CD4-positive, alpha-beta memory T cell (primary cell): ENCODE results near the gene TRPM5. TPM values are rescaled to one million over a fixed set of nuclear protein-coding genes. Genes with fewer than 3 reads are reported as not detected.

ENCODE experiments used
- CTCF ChIA-PET: fragments of 350-600 bp; sonication (Branson Sonifier 250); formaldehyde crosslinking; loops from one replicate; lab custom pipeline; 2021; ENCODE audit warnings: inconsistent platforms; ENCODE audit not compliant: partially characterized antibody; lab: Charles Lee
- POLR2A ChIA-PET: fragments of 350-600 bp; sonication (Branson Sonifier 250); formaldehyde crosslinking; loops from one replicate; lab custom pipeline; 2021; ENCODE audit not compliant: partially characterized antibody; lab: Charles Lee
- DNase-seq, 5 donors: peaks; one replicate each; pipeline versions ENCODE4 v3.0.0 to v3.0.0-alpha.2; 2020 to 2022; ENCODE audit warnings: mixed read lengths in 1 of 5
- H3K27ac ChIP-seq: one replicate; pipeline ENCODE4 v1.7.0; 2013; ENCODE audit warnings: low read depth, low read length
- H3K27me3 ChIP-seq: 2 replicates; pipeline ENCODE4 v1.7.0; 2013; ENCODE audit warnings: mild to moderate bottlenecking, low read length, moderate library complexity; ENCODE audit not compliant: insufficient read depth
- H3K36me3 ChIP-seq: 2 replicates; pipeline ENCODE4 v1.7.0; 2013; ENCODE audit warnings: mild to moderate bottlenecking, low read length, moderate library complexity; ENCODE audit not compliant: insufficient read depth
- H3K4me1 ChIP-seq: 2 replicates; pipeline ENCODE4 v1.7.0; 2013; ENCODE audit warnings: mild to moderate bottlenecking, low read length, moderate library complexity; ENCODE audit not compliant: insufficient read depth
- H3K4me3 ChIP-seq, 2 donors: one replicate each; pipeline ENCODE4 v1.7.0; 2013; ENCODE audit warnings: low read length in 2 of 2, mild to moderate bottlenecking in 1 of 2
- H3K9me3 ChIP-seq, 2 donors: one replicate each; pipeline ENCODE4 v1.7.0; 2013; ENCODE audit warnings: low read length in 2 of 2, control low read depth in 1 of 2; ENCODE audit not compliant: control insufficient read depth in 1 of 2
- H3K27ac Mint-ChIP-seq, 7 donors: one replicate each; pipeline ENCODE4 v1.8.0; 2020 to 2021; ENCODE audit warnings: mixed read lengths in 7 of 7, mild to moderate bottlenecking in 6 of 7, inconsistent platforms in 3 of 7, moderate library complexity in 3 of 7
- H3K27me3 Mint-ChIP-seq, 2 donors: one replicate each; pipeline ENCODE4 v1.8.0; 2020 to 2021; ENCODE audit warnings: mixed read lengths in 2 of 2
- H3K36me3 Mint-ChIP-seq, 2 donors: one replicate each; pipeline ENCODE4 v1.8.0; 2020 to 2021; ENCODE audit warnings: mixed read lengths in 2 of 2, inconsistent platforms in 1 of 2, mild to moderate bottlenecking in 1 of 2
- H3K4me1 Mint-ChIP-seq, 4 donors: one replicate each; pipeline ENCODE4 v1.8.0; 2020 to 2021; ENCODE audit warnings: mixed read lengths in 4 of 4, mild to moderate bottlenecking in 1 of 4
- H3K4me3 Mint-ChIP-seq, 8 donors: one replicate each; pipeline ENCODE4 v1.8.0; 2020 to 2021; ENCODE audit warnings: mixed read lengths in 8 of 8, mild to moderate bottlenecking in 7 of 8, moderate library complexity in 6 of 8, inconsistent platforms in 3 of 8
- H3K9me3 Mint-ChIP-seq, 8 donors: one replicate each; pipeline ENCODE4 v1.8.0; 2020 to 2021; ENCODE audit warnings: mixed read lengths in 8 of 8, mild to moderate bottlenecking in 5 of 8, inconsistent platforms in 3 of 8, moderate library complexity in 1 of 8
- intact Hi-C: fragments of 100-400 bp; cut with micrococcal nuclease; formaldehyde crosslinking; loops from one replicate; pipeline ENCODE4 v1.15.1; 2023
- polyA plus RNA-seq, 2 donors: library from polyadenylated mRNA; unstranded; fragments of 300-500 nt; fragmentation: Illumina TruSeq; gene quantifications; one replicate each; pipeline ENCODE4 v1.2.3, GENCODE V29; 2021
- total RNA-seq, 2 experiments: library from RNA; stranded (reverse); gene quantifications; one replicate each; pipeline ENCODE4 v1.2.3, GENCODE V29; 2021

Gene TRPM5
- total and polyA plus RNA-seq, 4 experiments from 2014 or later: 0.19 to 0.23 TPM; not detected in 2

DNA sequence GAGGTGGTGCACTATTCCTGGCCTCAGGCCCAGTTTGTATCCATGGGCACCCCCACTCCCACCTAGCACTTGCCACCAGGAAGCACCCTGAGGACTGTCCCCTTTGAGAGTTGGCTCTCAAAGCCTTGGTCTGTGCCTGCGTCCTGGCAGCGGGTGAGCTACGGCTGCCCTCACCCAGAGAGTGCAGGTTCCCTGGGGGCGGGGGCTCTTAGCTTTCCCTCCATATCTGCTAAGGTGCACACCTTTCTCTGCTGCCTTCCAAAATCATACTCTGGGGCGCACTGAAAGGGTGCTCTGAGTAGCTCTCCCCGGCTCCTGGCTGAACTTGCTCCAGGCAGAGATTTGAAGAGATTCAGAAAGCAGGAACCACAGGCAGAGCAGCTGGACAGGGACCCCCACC, 7.6 kb upstream of the TRPM5 start:
- H3K27me3 Mint-ChIP-seq: no peaks in the 10 kb centered on the region
- H3K4me1 Mint-ChIP-seq: peaks cover 8 to 19% (median 10%) of the 10 kb centered on the region in 4 donors
- intact Hi-C loops: no loop called here
- DNase-seq: no peak
- H3K9me3 Mint-ChIP-seq: no peaks in the 10 kb centered on the region
- H3K36me3 Mint-ChIP-seq: peaks cover 0 to 5% of the 10 kb centered on the region in 2 donors
- peak overlapping the region in 1 of 7 donors; percentile 7 for H3K27ac Mint-ChIP-seq
- H3K4me3 Mint-ChIP-seq: no peak overlapping the region
- ChIA-PET CTCF (no interaction called here), POLR2A (no interaction called here)
- no peaks in the 10 kb centered on the region for H3K36me3 ChIP-seq
- H3K4me1 ChIP-seq: peaks cover 19% of the 10 kb centered on the region
- no peaks in the 10 kb centered on the region for H3K9me3 ChIP-seq
- H3K27ac ChIP-seq: no peak overlapping the region
- no peaks in the 10 kb centered on the region for H3K27me3 ChIP-seq
- H3K4me3 ChIP-seq: no peak overlapping the region

GRCh38 chr11:2451336-2451735, 7.0 kb upstream of the TRPM5 start:
- intact Hi-C loops: no loop called here
- Mint-ChIP-seq H3K9me3 (no peaks in the 10 kb centered on the region), H3K36me3 (peaks cover 0 to 5% of the 10 kb centered on the region in 2 donors), H3K27me3 (no peaks in the 10 kb centered on the region), H3K4me3 (no peak overlapping the region), H3K4me1 (peaks cover 8 to 24% (median 15%) of the 10 kb centered on the region in 4 donors), H3K27ac (no peak overlapping the region)
- no peaks in the 10 kb centered on the region for H3K36me3 ChIP-seq
- ChIA-PET CTCF (no interaction called here), POLR2A (no interaction called here)
- no peaks in the 10 kb centered on the region for H3K9me3 ChIP-seq
- no peak for DNase-seq
- H3K27ac ChIP-seq: no peak overlapping the region
- no peak overlapping the region for H3K4me3 ChIP-seq
- no peaks in the 10 kb centered on the region for H3K27me3 ChIP-seq
- peaks cover 24% of the 10 kb centered on the region for H3K4me1 ChIP-seq

DNA sequence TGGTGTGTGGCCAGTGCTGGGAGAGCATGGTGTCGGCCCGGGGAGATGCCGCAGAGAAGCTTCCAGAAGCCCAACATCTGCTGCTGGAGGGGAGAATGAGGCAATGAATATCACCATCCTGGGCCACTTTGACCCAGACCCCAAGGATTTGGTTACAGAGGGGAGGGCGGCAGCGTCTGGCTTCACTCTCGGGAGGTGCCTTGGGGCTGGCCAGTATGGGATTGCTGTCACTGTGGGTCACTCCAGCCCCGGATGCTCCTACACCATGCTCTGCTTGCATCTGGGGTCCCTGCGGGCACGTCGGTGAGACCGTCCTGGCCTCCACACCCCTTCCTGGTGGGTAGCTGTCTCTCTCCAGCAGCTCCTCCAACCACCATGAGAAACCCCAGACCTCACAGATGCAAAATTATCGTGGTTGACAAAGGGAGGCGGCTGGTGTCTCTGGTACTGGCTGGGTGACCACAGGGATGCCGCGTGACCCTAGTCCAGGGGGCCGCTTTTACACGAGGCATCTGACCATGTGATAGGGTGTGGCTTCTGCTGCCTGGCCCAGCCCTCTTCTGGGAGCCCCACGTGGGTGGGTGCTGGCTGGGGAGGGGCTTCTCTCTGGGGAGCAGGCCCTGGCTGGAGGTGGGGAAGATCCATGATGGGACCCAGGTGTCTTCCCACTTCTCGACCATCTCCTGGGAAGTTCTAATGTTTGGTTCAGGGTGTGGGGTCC, 6.2 kb upstream of the TRPM5 start:
- H3K4me1 ChIP-seq: peaks cover 33% of the 10 kb centered on the region
- Mint-ChIP-seq H3K27me3 (no peaks in the 10 kb centered on the region), H3K27ac (no peak overlapping the region), H3K4me1 (peaks cover 8 to 33% (median 20%) of the 10 kb centered on the region in 4 donors), H3K4me3 (no peak overlapping the region), H3K36me3 (peaks cover 0 to 5% of the 10 kb centered on the region in 2 donors), H3K9me3 (no peaks in the 10 kb centered on the region)
- no peaks in the 10 kb centered on the region for H3K36me3 ChIP-seq
- H3K9me3 ChIP-seq: no peaks in the 10 kb centered on the region
- DNase-seq: no peak
- ChIA-PET CTCF (interaction anchor here (1.0 kb wide), 1 partner anchor 82 kb away, joined by 3 read pairs; no protein-coding TSS in a partner anchor), POLR2A (no interaction called here)
- intact Hi-C loops: no loop called here
- H3K4me3 ChIP-seq: no peak overlapping the region
- no peak overlapping the region for H3K27ac ChIP-seq
- H3K27me3 ChIP-seq: no peaks in the 10 kb centered on the region

DNA sequence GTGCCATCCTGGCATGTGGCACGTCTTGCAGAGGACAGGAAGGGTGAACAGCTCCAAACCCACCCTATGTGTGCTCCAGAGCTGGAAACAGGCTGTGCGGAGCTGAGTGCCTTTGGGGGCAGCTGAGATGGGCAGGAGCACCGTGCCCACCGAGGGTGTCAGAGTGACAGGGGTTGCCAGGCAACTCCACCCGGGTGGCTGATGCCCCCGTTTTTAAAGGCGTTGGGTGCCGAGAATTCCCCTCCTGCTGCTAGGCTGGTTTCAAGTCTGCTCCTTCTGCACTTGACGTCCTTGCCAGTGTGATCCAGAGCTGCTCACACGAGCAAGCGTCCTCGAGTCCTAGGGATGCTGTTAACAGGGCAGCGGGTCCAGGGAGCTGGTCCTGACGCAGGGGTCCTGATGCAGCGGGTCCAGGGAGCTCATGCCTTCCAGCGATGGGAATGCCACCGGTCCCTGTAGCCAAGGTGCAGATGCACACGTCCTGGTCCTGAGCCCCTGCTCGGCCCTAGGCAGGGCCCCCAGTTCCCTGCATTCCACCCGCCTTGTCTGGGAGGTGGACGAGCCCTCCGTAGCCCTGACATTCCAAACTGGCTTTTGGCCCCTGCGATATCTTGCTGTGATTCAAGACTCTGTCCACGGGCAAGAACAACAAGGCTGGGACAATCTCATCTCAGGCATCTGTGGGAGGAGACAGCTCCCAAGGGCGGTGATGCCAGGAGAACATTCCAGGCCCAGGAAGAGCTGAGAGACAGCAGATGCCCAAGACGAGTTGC, 5.4 kb upstream of the TRPM5 start:
- Mint-ChIP-seq H3K9me3 (no peaks in the 10 kb centered on the region), H3K27me3 (no peaks in the 10 kb centered on the region), H3K27ac (no peak overlapping the region), H3K36me3 (peaks cover 0 to 5% of the 10 kb centered on the region in 2 donors), H3K4me1 (peaks cover 11 to 36% (median 23%) of the 10 kb centered on the region in 4 donors), H3K4me3 (peak overlapping the region in 1 of 8 donors; percentile 10)
- Histone ChIP-seq H3K9me3 (no peaks in the 10 kb centered on the region), H3K27me3 (no peaks in the 10 kb centered on the region), H3K4me3 (no peak overlapping the region), H3K4me1 (peaks cover 36% of the 10 kb centered on the region), H3K27ac (no peak overlapping the region), H3K36me3 (no peaks in the 10 kb centered on the region)
- ChIA-PET POLR2A (no interaction called here), CTCF (interaction anchor here (1.0 kb wide), 1 partner anchor 83 kb away, joined by 3 read pairs; no protein-coding TSS in a partner anchor)
- no peak for DNase-seq
- intact Hi-C loops: no loop called here

DNA sequence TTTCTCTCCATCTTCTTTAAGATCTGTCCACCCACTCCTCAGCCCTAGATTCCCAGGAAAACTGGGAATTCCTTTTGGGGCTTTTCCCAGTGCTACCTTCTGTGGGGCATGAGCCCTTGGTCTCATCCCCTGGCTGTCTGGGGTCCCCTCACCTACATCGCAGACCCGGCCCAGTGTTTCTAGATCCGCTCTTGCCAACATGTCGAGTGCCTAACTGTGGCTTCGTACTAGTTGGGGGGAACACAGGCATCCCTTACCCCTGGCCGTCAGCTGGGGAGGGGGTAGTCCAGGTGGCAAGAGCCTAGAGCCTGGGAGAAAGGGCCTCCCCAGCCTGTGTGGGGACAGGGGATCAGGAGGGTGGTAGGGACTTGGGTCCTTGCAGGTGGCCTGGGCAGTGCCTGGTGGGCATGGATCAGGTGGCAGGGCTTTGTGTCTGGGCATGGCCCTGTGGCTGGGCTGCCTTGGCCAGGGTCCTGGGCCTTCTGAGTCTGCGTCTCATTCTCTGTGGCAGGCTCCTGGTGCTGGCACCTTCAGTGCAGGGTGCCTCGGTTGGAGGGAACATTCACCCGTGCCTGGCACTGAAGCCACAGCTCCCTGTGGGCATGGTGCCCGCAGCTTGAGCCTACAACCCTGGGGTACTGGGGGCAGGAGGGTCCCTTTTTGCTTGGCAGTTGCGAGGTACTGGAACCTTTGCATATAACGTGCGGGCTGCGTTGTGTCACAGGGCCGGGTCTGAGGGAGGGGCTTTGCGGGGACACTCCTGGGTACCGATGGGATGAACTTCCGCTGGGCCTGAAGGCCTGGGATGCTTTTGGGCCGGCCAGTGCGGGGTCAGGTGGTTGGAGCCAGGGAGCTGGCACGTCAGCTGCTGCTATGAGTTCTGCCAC, 4.6 kb upstream of the TRPM5 start:
- Histone ChIP-seq H3K9me3 (no peaks in the 10 kb centered on the region), H3K36me3 (no peaks in the 10 kb centered on the region), H3K4me3 (no peak overlapping the region), H3K27ac (no peak overlapping the region), H3K4me1 (peaks cover 39% of the 10 kb centered on the region), H3K27me3 (no peaks in the 10 kb centered on the region)
- Mint-ChIP-seq H3K9me3 (no peaks in the 10 kb centered on the region), H3K36me3 (peaks cover 0 to 5% of the 10 kb centered on the region in 2 donors), H3K4me3 (peak overlapping the region in 4 of 8 donors; percentile 46 to 74 (median 52)), H3K27me3 (no peaks in the 10 kb centered on the region), H3K4me1 (peaks cover 11 to 36% (median 23%) of the 10 kb centered on the region in 4 donors), H3K27ac (peak overlapping the region in 2 of 7 donors; percentile 48 to 72)
- ChIA-PET CTCF (no interaction called here), POLR2A (no interaction called here)
- intact Hi-C loops: no loop called here
- DNase-seq: no peak

DNA sequence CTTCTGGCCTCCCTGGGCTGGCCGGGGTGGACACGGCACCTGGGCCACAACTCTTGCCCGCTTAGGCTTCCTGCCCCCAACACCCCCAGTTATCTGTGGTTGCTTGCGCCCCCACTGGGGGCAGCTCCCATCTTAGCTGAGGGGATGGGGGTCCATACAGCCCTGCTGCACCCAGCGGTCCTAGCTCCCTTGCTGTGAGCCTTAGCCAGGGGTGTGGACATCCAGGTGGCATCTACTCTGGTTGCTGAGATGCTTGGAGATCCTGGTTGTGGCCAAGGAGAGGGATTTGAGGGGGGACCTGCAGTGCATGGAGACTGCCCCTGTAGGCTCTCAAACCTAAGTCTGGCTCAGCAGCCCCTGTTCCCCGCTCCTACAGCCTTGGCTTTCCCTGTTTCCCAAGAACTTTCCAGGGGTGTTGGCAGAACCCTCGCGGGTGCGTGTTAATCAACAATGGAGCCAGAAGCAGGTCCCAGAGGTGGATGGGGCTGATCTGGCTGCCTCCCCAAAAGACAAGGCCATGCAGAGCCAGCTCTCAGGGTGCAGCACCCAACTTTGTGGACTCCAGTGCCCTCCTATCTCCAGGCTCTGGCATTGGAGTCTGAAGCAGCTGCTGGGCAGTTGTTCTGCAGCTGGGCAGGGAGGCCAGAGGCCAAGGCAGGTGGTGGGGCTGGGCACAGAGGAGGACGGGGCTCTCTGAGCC, 3.8 kb upstream of the TRPM5 start:
- peak overlapping the region in 2 of 7 donors; percentile 29 to 72 for H3K27ac Mint-ChIP-seq
- Histone ChIP-seq H3K36me3 (no peaks in the 10 kb centered on the region), H3K9me3 (no peaks in the 10 kb centered on the region), H3K4me1 (peaks cover 47% of the 10 kb centered on the region), H3K4me3 (peak overlapping the region in 1 of 2 donors; percentile 26), H3K27ac (no peak overlapping the region), H3K27me3 (no peaks in the 10 kb centered on the region)
- intact Hi-C loops: no loop called here
- peaks cover 15 to 42% (median 28%) of the 10 kb centered on the region in 4 donors for H3K4me1 Mint-ChIP-seq
- ChIA-PET CTCF (interaction anchor here (1.1 to 1.4 kb wide), 2 partner anchors 20 to 27 kb away, joined by 3 read pairs; no protein-coding TSS in a partner anchor), POLR2A (interaction anchor here (6.1 kb wide), 1 partner anchor 18 kb away, joined by 35 read pairs; no protein-coding TSS in a partner anchor)
- H3K9me3 Mint-ChIP-seq: no peaks in the 10 kb centered on the region
- no peaks in the 10 kb centered on the region for H3K27me3 Mint-ChIP-seq
- peak overlapping the region; percentile 52 to 97 (median 94) for H3K4me3 Mint-ChIP-seq
- H3K36me3 Mint-ChIP-seq: peaks cover 0 to 5% of the 10 kb centered on the region in 2 donors
- no peak for DNase-seq
